GM18505 (cell line): ENCODE data around the gene ZNF695.
A peak's percentile ranks its signal among the peaks of the same experiment; 100 is the strongest.

ENCODE experiments used
- ATAC-seq: cut with Tn5 transposase; IDR thresholded peaks from one replicate; pipeline ENCODE4 v1.9.1; 2021; ENCODE audit not compliant: unreplicated experiment
- POLR2A ChIP-seq: IDR thresholded peaks from 4 replicates; pipeline ENCODE4 v1.6.1; 2011; ENCODE audit warnings: borderline replicate concordance; ENCODE audit not compliant: insufficient read depth, insufficient read length; ENCODE audit errors: extremely low read depth

ZNF695 gene

DNA sequence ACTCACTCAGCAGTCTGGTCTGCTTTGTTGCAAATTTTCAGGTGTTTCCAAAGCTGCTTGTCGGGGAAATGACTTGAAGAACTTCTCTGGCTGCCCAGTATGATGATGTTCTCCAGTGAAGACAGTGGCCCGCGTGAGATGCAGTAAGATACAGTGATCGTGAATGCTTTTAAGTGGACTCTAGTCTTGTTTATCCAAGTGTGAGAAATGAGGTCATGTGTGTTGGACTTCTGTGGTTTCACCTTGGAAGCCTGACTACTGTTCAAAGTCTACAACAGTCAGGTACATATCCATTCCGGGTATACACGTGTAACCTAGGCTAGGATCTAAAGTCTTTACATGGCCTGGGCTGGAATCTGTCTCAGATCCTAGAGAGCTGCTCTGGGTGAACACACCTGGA is 29.1 kb downstream of the ZNF695 start:
- no peak for ATAC-seq

DNA sequence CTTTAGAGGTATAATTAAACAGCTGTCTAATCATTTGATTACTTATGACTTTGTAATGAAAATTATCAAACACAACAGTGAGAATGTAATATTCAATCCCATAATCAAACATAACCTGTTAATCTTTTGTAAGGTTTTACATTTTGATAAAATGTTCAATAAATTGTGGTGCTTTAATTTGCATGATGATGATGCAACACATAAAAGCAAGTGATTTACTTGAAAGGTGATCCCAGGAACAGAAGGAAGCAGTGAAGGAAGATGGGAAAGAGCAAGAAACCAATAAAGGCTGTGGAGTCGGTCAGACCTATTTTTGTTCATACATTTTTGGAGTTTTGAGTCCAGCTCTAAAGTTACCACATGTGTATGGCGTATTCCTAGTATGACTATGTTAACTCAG is 29.6 kb downstream of the ZNF695 start:
- ATAC-seq: no peak

More for the DNA sequence above, 29.1 kb downstream of the ZNF695 start:
- TF ChIP-seq POLR2A: no peak

DNA sequence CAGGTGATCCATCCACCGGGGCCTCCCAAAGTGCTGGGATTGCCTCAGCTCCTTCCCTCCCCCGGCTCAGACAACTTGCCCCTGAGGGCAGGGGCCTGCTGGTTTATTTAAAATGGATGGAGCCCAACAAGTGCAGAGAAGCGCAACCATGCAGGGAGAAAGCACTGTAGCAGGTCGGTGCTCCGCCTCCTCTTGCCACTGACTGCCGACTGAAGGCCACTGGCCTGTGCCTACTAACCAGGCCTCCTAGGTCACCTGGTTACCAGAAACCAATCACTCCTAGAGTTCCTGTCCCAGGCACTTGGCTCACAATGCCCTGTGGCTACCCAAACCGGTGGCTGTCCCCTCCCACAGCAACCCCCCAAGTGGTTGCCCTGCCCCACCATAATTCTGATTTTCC is 35.9 kb downstream of the ZNF695 start:
- no peak for TF ChIP-seq POLR2A
- ATAC-seq: no peak

More for the DNA sequence above, 29.6 kb downstream of the ZNF695 start:
- no peak for TF ChIP-seq POLR2A

DNA sequence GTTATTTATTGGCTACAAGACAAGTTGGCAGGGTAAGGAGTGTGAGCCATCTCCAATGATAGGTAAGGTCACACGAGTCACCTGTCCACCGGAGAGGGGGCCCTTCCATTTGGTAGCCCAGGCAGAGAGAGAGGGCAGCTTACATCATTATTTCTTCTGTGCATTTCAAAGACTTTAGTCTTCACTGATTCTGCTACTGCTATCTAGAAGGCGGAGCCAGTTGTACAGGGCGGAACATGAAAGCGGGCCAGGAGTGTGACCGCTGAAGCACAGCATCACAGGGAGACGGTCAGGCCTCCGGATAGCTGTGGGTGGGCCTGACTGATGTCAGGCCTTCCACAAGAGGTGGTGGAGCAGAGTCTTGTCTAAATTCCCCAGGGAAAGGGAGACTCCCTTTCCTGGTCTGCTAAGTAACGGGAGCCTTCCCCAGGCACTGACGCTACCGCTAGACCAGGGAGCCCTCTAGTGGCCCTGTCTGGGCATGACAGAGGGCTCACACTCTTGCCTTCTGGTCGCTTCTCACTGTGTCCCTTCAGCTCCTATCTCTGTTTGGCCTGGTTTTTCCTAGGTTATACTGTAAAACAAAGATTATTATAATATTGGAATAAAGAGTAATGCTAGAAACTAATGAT is 36.7 kb downstream of the ZNF695 start:
- ATAC-seq: no peak

DNA sequence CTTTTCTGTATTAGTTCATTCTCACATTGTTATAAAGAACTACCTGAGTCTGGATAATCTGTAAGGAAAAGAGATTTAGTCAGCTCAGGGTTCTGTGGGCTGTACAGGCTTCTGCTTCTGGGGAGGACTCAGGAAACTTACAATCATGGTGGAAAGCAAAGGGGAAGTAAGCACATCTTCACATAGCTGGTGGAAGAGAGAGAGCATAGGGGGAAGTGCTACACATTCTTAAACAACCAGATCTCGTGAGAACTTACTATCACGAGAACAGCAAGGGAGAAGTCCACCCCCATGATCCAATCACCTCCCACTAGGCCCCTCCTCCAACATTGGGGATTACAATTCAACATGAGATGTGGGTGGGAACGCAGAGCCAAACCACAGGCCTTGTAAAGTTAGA is 38.2 kb downstream of the ZNF695 start:
- no peak for ATAC-seq
- TF ChIP-seq POLR2A: no peak

More for the DNA sequence above, 36.7 kb downstream of the ZNF695 start:
- TF ChIP-seq POLR2A: no peak

- no peak for ATAC-seq
- TF ChIP-seq POLR2A: no peak
Measured at GRCh38 chr1:246966502-246966901, 41.4 kb downstream of the ZNF695 start.

DNA sequence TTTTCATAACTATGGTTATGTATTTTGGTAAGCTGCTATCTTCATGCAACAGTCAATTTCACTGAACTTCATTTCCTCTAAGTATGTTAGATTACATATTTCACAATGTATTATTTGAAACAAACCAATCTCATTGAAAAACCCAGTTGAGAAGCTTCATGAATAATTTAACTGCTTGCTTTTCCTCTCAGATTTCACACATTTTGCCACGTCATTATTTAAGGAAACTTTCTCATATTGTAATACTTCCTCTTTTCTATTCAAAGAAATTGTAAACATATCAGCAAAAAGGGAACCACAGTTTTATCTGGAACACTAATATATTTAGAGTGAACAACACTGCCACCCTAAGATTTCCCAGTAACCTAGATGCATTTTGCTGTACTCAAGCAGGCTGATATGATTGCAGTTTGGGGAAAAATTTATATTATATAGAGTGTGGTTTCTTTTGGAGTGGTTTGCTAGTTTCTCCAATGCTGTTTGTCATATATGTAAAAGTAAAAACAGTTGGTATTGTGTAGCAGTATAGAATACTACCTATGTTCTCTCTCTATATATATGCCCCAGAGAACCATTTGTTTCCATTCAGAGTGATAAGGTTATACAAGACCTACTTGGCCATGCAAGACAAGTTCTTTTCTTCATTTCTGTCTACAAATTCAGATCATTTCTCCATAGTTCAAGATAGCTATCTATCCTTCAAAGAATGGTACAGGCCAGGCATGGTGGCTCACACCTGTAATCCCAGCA is 47.7 kb downstream of the ZNF695 start:
- ATAC-seq: peak; percentile 64
- TF ChIP-seq POLR2A: no peak

DNA sequence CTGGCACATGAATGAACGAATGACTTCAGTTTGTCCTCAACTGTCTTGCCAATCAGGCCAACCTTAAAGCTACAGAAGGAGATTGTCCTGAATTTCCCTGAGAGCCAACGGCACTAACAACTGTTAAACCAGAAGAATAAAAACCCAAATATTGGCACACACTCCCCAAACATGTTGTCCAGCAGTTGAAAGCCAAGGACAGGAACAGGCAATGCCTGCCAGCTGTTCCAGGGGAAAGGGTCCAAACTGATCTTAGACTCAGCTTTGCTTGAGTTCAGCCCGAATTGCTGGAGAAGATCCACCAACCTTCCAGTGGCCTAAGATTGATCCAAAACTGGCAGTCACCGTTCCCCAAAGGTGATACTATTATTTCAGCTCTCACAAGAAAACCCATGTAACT is 53.7 kb downstream of the ZNF695 start:
- TF ChIP-seq POLR2A: no peak
- ATAC-seq: no peak

GRCh38 chr1:246951413-246951812 is 56.4 kb downstream of the ZNF695 start:
- no peak for ATAC-seq
- no peak for TF ChIP-seq POLR2A

DNA sequence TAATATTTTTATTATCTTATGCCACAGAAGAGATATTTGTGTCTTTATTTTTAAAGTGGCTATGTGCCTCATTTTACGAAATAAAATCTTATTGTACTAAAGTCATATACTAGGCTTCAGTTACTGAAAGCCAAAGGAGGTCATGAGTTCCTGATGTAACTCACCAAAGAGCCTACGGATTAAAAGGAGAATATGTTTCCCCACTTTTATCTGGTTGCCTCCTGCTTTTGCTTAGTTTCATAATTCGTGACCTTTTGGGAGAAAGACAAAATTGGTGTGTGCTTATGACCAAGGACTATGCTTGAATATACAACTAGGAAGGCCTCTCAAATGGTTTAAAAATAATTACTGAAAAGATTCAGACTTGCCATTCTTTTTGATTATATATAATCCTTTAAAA is 57.9 kb downstream of the ZNF695 start:
- ATAC-seq: no peak
- TF ChIP-seq POLR2A: no peak

DNA sequence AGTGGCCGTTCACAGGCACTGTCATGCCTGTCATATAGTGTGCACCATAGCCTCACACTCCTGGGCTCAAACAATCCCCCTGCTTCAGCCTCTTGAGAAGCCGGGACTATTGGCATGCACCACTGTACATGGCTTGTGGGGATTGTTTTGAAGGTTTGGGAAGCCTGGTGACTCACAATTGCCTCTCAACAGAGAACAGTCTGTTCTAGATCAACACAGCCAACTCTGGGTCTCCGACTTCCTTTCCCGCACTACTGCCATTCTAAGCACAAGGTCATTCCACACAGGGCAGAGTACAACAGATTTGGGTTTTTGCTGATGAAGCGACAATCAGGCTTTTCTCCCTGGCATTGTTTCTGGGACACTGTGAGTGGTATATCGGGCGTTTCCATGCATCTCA is 60.6 kb downstream of the ZNF695 start:
- ATAC-seq: no peak
- no peak for TF ChIP-seq POLR2A

DNA sequence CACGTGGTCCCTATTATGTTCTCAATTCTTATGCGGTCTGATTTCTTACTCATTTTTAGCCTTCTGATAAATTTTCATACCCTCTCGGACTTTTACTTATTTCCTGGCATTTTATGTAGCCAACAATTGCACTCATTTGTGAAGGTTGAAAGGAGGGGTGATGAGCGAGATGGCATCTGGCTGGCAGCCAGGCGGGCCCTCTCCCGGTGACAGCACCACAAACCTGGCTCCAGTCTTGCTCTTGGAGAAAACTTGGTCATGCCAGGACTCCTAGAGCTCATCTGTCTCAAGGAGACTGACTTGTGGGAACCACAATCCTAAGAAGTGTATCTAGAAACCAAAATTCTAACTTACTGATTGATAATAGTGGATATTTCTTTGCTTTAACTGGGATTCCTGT is 61.5 kb downstream of the ZNF695 start:
- no peak for TF ChIP-seq POLR2A

More for the DNA sequence above, 61.5 kb downstream of the ZNF695 start:
- no peak for ATAC-seq
